ENCODE data around the gene INO80B. TPM values are rescaled to one million over a fixed set of nuclear protein-coding genes. Genes with fewer than 3 reads are reported as not detected.
"Not testable (repeated sequence)": the region's sequence is repeated elsewhere in the genome, so short reads cannot be mapped to it uniquely, and the experiment has no call there.

INO80B gene
- total RNA-seq, 1 donor from 2014 or later: 8.7 TPM

GRCh38 chr2:74458132-74458937 is 3.4 kb downstream of the INO80B start, which contains the start of gene WBP1:
TSS of gene WBP1 (plus strand) at chr2:74458438. CDS start at chr2:74458603, 165 bp downstream.
- H3K36me3 Mint-ChIP-seq: peaks cover 11% of the 10 kb centered on the region
- peak; percentile 99 for DNase-seq (ENCODE audit: low spot score)
- peaks cover 19% of the 10 kb centered on the region for H3K4me1 ChIP-seq
- H3K4me3 ChIP-seq: peak within 1 kb of the TSS; percentile 96
- peaks cover 20% of the 10 kb centered on the region for H3K27me3 Mint-ChIP-seq (ENCODE audit: insufficient read depth, low read depth)
- H3K27me3 ChIP-seq: no peaks in the 10 kb centered on the region
- peaks cover 43% of the 10 kb centered on the region for H3F3A ChIP-seq (ENCODE audit: low read depth)
- no peaks in the 10 kb centered on the region for H3K9me3 ChIP-seq (ENCODE audit: low read depth)
- H3K36me3 ChIP-seq: no peaks in the 10 kb centered on the region
- no peaks in the 10 kb centered on the region for H3K9me3 Mint-ChIP-seq
- H3K79me2 ChIP-seq (ENCODE audit: low read depth): peaks cover 27% of the 10 kb centered on the region
- H2AFZ ChIP-seq (replicated peaks): peak within 1 kb of the TSS; percentile 82
- peak within 1 kb of the TSS; percentile 92 for H3K4me2 ChIP-seq
- H4K20me1 ChIP-seq (ENCODE audit: low read depth): no peaks in the 10 kb centered on the region
- peak within 1 kb of the TSS; percentile 97 for H3K4me3 Mint-ChIP-seq
- peak within 1 kb of the TSS; percentile 89 for H3K27ac Mint-ChIP-seq
- peak within 1 kb of the TSS; percentile 95 for H3K27ac ChIP-seq
- peak within 1 kb of the TSS; percentile 82 for H3K9ac ChIP-seq
- peaks cover 45% of the 10 kb centered on the region for H3K4me1 Mint-ChIP-seq
- TF ChIP-seq EZH2 (IDR thresholded peaks at IDR 0.05) (no peak), CTCF (IDR thresholded peaks at IDR 0.05) (no peak), EZH2phosphoT487 (IDR thresholded peaks at IDR 0.05) (no peak)

DNA sequence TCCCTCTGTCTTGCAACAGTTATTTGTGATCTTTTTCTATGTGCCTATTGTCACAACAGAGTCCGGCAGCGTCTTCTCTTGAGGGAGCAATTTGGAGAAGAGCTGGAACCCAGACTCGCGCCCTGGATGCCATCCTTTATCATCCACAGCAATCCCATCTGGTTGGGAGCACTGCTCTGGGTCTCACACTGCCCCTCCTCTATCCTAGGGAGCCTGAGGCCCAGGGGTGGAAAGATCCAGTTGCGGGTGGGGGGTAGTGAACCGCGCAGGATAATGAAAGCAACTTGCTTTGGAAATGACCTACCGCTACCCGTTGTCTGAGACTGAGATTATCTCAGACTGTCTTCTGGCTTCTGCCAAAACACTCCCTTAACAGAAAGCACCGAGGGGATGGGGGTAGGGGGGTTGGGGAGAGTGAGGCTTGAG is 4.1 kb downstream of the INO80B start:
- H4K20me1 ChIP-seq (ENCODE audit: low read depth): no peaks in the 10 kb centered on the region
- Mint-ChIP-seq H3K27me3 (ENCODE audit: insufficient read depth, low read depth) (peaks cover 20% of the 10 kb centered on the region), H3K4me1 (peaks cover 46% of the 10 kb centered on the region), H3K9me3 (no peaks in the 10 kb centered on the region), H3K27ac (peak overlapping the region; percentile 89), H3K36me3 (peaks cover 12% of the 10 kb centered on the region), H3K4me3 (peak overlapping the region; percentile 97)
- no peak for DNase-seq (ENCODE audit: low spot score)
- H3K27me3 ChIP-seq: no peaks in the 10 kb centered on the region
- H3K4me2 ChIP-seq: peak overlapping the region; percentile 92
- TF ChIP-seq EZH2phosphoT487 (IDR thresholded peaks at IDR 0.05) (no peak), CTCF (IDR thresholded peaks at IDR 0.05) (no peak), EZH2 (IDR thresholded peaks at IDR 0.05) (no peak)
- peak overlapping the region; percentile 82 for H3K9ac ChIP-seq
- H3K4me3 ChIP-seq: peak overlapping the region; percentile 96
- H3K36me3 ChIP-seq: no peaks in the 10 kb centered on the region
- no peaks in the 10 kb centered on the region for H3K9me3 ChIP-seq (ENCODE audit: low read depth)
- no peak overlapping the region for H2AFZ ChIP-seq (replicated peaks)
- no peak overlapping the region for H3K27ac ChIP-seq
- H3K4me1 ChIP-seq: peaks cover 20% of the 10 kb centered on the region
- H3F3A ChIP-seq (ENCODE audit: low read depth): peaks cover 40% of the 10 kb centered on the region
- H3K79me2 ChIP-seq (ENCODE audit: low read depth): peaks cover 30% of the 10 kb centered on the region

DNA sequence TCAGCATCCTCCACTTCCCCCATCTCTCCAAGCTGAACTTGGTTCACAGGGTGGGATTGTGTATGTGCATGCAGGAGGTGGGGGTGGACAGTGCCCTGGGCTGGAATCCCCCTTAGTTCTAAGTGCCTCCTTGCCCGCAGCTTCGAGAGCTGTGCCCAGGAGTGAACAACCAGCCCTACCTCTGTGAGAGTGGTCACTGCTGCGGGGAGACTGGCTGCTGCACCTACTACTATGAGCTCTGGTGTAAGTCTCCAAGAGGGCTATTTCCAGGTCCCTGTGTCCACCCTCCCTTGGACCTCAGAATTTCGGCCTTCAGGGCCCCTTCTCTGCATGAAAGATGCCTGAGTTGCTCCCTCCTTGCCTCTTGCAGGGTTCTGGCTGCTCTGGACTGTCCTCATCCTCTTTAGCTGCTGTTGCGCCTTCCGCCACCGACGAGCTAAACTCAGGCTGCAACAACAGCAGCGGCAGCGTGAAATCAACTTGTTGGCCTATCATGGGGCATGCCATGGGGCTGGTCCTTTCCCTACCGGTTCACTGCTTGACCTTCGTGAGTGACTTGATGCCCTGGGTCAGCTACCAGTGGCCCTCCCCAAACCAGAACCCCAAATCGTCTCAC is 4.7 kb downstream of the INO80B start:
- Histone ChIP-seq H3K4me3 (peak overlapping the region; percentile 96), H3K4me1 (peaks cover 23% of the 10 kb centered on the region), H3K4me2 (peak overlapping the region; percentile 92), H3K79me2 (ENCODE audit: low read depth) (peaks cover 36% of the 10 kb centered on the region), H3F3A (ENCODE audit: low read depth) (peaks cover 40% of the 10 kb centered on the region)
- H2AFZ ChIP-seq (replicated peaks); H3K9ac ChIP-seq; H3K27ac ChIP-seq; H3K27me3 ChIP-seq; H3K9me3 ChIP-seq (ENCODE audit: low read depth); H3K36me3 ChIP-seq; DNase-seq (ENCODE audit: low spot score); H4K20me1 ChIP-seq (ENCODE audit: low read depth); H3K9me3 Mint-ChIP-seq: not testable (repeated sequence)
- H3K36me3 Mint-ChIP-seq: peaks cover 12% of the 10 kb centered on the region
- peaks cover 20% of the 10 kb centered on the region for H3K27me3 Mint-ChIP-seq (ENCODE audit: insufficient read depth, low read depth)
- H3K27ac Mint-ChIP-seq: peak overlapping the region; percentile 50
- H3K4me3 Mint-ChIP-seq: peak overlapping the region; percentile 97
- peaks cover 45% of the 10 kb centered on the region for H3K4me1 Mint-ChIP-seq

DNA sequence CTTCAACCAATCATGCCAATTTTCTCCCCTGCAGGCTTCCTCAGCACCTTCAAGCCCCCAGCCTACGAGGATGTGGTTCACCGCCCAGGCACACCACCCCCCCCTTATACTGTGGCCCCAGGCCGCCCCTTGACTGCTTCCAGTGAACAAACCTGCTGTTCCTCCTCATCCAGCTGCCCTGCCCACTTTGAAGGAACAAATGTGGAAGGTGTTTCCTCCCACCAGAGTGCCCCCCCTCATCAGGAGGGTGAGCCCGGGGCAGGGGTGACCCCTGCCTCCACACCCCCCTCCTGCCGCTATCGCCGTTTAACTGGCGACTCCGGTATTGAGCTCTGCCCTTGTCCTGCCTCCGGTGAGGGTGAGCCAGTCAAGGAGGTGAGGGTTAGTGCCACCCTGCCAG is 5.3 kb downstream of the INO80B start:
- H3K9me3 Mint-ChIP-seq; H3K4me3 ChIP-seq; H2AFZ ChIP-seq (replicated peaks); H3K9me3 ChIP-seq (ENCODE audit: low read depth); H3K27me3 ChIP-seq; H4K20me1 ChIP-seq (ENCODE audit: low read depth); H3K27ac Mint-ChIP-seq; DNase-seq (ENCODE audit: low spot score); H3K27ac ChIP-seq; H3K4me2 ChIP-seq; H3K36me3 ChIP-seq; H3K9ac ChIP-seq: not testable (repeated sequence)
- Histone ChIP-seq H3F3A (ENCODE audit: low read depth) (peaks cover 40% of the 10 kb centered on the region), H3K4me1 (peaks cover 23% of the 10 kb centered on the region), H3K79me2 (ENCODE audit: low read depth) (peaks cover 38% of the 10 kb centered on the region)
- Mint-ChIP-seq H3K4me3 (peak overlapping the region; percentile 97), H3K36me3 (peaks cover 12% of the 10 kb centered on the region), H3K27me3 (ENCODE audit: insufficient read depth, low read depth) (peaks cover 17% of the 10 kb centered on the region), H3K4me1 (peaks cover 39% of the 10 kb centered on the region)

Measured in neural progenitor cell (in vitro differentiated cells).